Esophagus squamous epithelium (tissue), 4 donors: ENCODE measurements around the gene SPNS3.

Experiments
- POLR2A ChIP-seq, 4 donors: fragments of 450-650 bp; IDR thresholded peaks; one replicate each; pipeline ENCODE4 v1.6.1; 2017; ENCODE audit warnings: antibody characterized with exemption in 4 of 4, mild to moderate bottlenecking in 4 of 4, moderate library complexity in 3 of 4
- TF ChIP-seq, protein P1 (sequence below), 6 experiments: fragments of 450-650 bp in 4 of 6; fragments of 200-600 bp in 2 of 6; sonication (generic) in 2 of 6; IDR thresholded peaks; one replicate each; pipeline ENCODE4 v1.5.1; 2016 to 2019; ENCODE audit warnings: antibody characterized with exemption in 6 of 6, mild to moderate bottlenecking in 4 of 6, moderate library complexity in 4 of 6

DNA sequence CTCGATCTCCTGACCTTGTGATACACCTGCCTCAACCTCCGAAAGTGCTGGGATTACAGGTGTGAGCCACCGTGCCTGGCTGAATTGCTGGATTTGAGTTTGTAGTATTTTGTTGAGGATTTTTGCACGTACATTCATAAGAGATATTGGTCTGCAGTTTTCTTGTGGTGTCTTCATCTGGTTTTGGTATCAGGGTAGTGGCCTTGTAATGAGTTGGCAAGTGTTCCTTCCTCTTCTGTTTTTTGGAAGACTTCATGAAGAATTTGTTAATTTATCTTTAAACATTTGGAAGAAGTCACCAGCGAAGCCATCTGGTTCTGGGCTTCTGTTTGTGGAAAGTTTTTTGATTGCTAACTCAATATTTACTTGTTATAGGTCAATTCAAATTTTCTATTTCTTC lies 26.9 kb downstream of the SPNS3 start:
- no peak for TF ChIP-seq POLR2A (IDR thresholded peaks at IDR 0.05)
- TF ChIP-seq, protein P1, sequence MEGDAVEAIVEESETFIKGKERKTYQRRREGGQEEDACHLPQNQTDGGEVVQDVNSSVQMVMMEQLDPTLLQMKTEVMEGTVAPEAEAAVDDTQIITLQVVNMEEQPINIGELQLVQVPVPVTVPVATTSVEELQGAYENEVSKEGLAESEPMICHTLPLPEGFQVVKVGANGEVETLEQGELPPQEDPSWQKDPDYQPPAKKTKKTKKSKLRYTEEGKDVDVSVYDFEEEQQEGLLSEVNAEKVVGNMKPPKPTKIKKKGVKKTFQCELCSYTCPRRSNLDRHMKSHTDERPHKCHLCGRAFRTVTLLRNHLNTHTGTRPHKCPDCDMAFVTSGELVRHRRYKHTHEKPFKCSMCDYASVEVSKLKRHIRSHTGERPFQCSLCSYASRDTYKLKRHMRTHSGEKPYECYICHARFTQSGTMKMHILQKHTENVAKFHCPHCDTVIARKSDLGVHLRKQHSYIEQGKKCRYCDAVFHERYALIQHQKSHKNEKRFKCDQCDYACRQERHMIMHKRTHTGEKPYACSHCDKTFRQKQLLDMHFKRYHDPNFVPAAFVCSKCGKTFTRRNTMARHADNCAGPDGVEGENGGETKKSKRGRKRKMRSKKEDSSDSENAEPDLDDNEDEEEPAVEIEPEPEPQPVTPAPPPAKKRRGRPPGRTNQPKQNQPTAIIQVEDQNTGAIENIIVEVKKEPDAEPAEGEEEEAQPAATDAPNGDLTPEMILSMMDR (IDR thresholded peaks at IDR 0.05): no peak
